Neural cell (in vitro differentiated cells): ENCODE measurements around the gene LYG1. TPM values are rescaled to one million over a fixed set of nuclear protein-coding genes. Genes with fewer than 3 reads are reported as not detected.

Experiments used
- H2AFZ ChIP-seq: fragments of 200-600, 300-800 bp; sonication (generic), shearing (Covaris generic); 2 replicates; pipeline ENCODE4 v1.6.0; 2014; ENCODE audit warnings: low read depth, mild to moderate bottlenecking, antibody characterized with exemption, low read length, moderate library complexity
- H3F3A ChIP-seq: fragments of 200-600 bp; shearing (Covaris generic); 2 replicates; pipeline ENCODE4 v1.6.1; 2016; ENCODE audit warnings: mild to moderate bottlenecking, moderate library complexity, mixed read lengths, antibody characterized with exemption, low read length; ENCODE audit not compliant: insufficient read depth, poor library complexity, severe bottlenecking
- H3K27ac ChIP-seq: fragments of 200-600, 300-800 bp; sonication (generic), shearing (Covaris generic); 2 replicates; pipeline ENCODE4 v1.5.1; 2014; ENCODE audit warnings: mild to moderate bottlenecking, low read length, moderate library complexity
- H3K27me3 ChIP-seq: fragments of 300-800, 200-600 bp; sonication (generic), shearing (Covaris generic); 2 replicates; pipeline ENCODE4 v1.6.0; 2014; ENCODE audit warnings: mild to moderate bottlenecking, low read depth, low read length, moderate library complexity; ENCODE audit not compliant: insufficient read depth
- H3K36me3 ChIP-seq: fragments of 300-800, 200-600 bp; sonication (generic), shearing (Covaris generic); 2 replicates; pipeline ENCODE4 v1.5.1; 2014; ENCODE audit warnings: mild to moderate bottlenecking, antibody characterized with exemption, low read length, moderate library complexity; ENCODE audit not compliant: insufficient read depth
- H3K4me2 ChIP-seq: fragments of 300-800, 200-600 bp; sonication (generic), shearing (Covaris generic); 2 replicates; pipeline ENCODE4 v1.6.0; 2014; ENCODE audit warnings: mild to moderate bottlenecking, low read length
- H3K4me3 ChIP-seq: fragments of 300-800, 200-600 bp; sonication (generic), shearing (Covaris generic); 2 replicates; pipeline ENCODE4 v1.5.1; 2014; ENCODE audit warnings: mild to moderate bottlenecking, low read length, moderate library complexity
- H3K79me2 ChIP-seq: fragments of 200-600 bp; shearing (Covaris generic); replicated peaks from 2 replicates; pipeline ENCODE4 v1.6.0; 2014; ENCODE audit warnings: mild to moderate bottlenecking, low read length, moderate library complexity; ENCODE audit not compliant: insufficient read depth
- H3K9ac ChIP-seq: fragments of 300-800, 200-600 bp; sonication (generic), shearing (Covaris generic); 2 replicates; pipeline ENCODE4 v1.6.1; 2016; ENCODE audit warnings: mild to moderate bottlenecking, low read length, mixed read lengths
- H3K9me2 ChIP-seq: fragments of 200-600 bp; shearing (Covaris generic); 2 replicates; pipeline ENCODE4 v1.6.1; 2016; ENCODE audit warnings: mild to moderate bottlenecking, low read length, mixed read lengths; ENCODE audit not compliant: insufficient read depth
- H3K9me3 ChIP-seq: fragments of 200-600, 300-800 bp; sonication (generic), shearing (Covaris generic); 2 replicates; pipeline ENCODE4 v1.6.1; 2016; ENCODE audit warnings: mild to moderate bottlenecking, mixed run types, low read length, moderate library complexity, mixed read lengths
- H4K20me1 ChIP-seq: fragments of 200-600 bp; shearing (Covaris generic); 2 replicates; pipeline ENCODE4 v1.6.1; 2016; ENCODE audit warnings: mild to moderate bottlenecking, mixed run types; ENCODE audit not compliant: insufficient read depth
- CTCF ChIP-seq: fragments of 450-650 bp; IDR thresholded peaks from 2 replicates; pipeline ENCODE4 v1.5.1; 2014; ENCODE audit warnings: antibody characterized with exemption, mild to moderate bottlenecking, moderate library complexity; ENCODE audit not compliant: poor library complexity, severe bottlenecking
- EP300 ChIP-seq: fragments of 450-650 bp; conservative IDR thresholded peaks from 2 replicates; pipeline ENCODE4 v1.6.1; 2014; ENCODE audit warnings: antibody characterized with exemption, mild to moderate bottlenecking, moderate library complexity; ENCODE audit not compliant: poor library complexity, severe bottlenecking
- EZH2 ChIP-seq: fragments of 200-600, 300-800 bp; shearing (Covaris generic), sonication (generic); IDR thresholded peaks from 2 replicates; pipeline ENCODE4 v1.6.1; 2014; ENCODE audit warnings: antibody characterized with exemption, low read length, borderline replicate concordance, mild to moderate bottlenecking; ENCODE audit not compliant: insufficient read depth, poor library complexity, severe bottlenecking
- MXI1 ChIP-seq: fragments of 450-650 bp; conservative IDR thresholded peaks from 2 replicates; pipeline ENCODE4 v1.6.1; 2014; ENCODE audit warnings: antibody characterized with exemption, mild to moderate bottlenecking; ENCODE audit not compliant: poor library complexity, severe bottlenecking
- POLR2AphosphoS5 ChIP-seq: IDR thresholded peaks from 2 replicates; pipeline ENCODE4 v1.6.1; 2012
- RAD21 ChIP-seq: fragments of 450-650 bp; conservative IDR thresholded peaks from 2 replicates; pipeline ENCODE4 v1.6.1; 2014; ENCODE audit warnings: antibody characterized with exemption, mild to moderate bottlenecking, moderate library complexity
- REST ChIP-seq: IDR thresholded peaks from 2 replicates; pipeline ENCODE4 v1.6.1; 2012; ENCODE audit warnings: borderline replicate concordance
- SMC3 ChIP-seq: fragments of 450-650 bp; conservative IDR thresholded peaks from 2 replicates; pipeline ENCODE4 v1.6.1; 2014; ENCODE audit warnings: antibody characterized with exemption, mild to moderate bottlenecking, moderate library complexity; ENCODE audit not compliant: poor library complexity
- TAF1 ChIP-seq: IDR thresholded peaks from 2 replicates; pipeline ENCODE4 v1.6.1; 2012; ENCODE audit warnings: low read depth
- polyA plus RNA-seq: library from polyadenylated mRNA; depleted of rRNA; stranded (reverse); fragments of >200 nt; gene quantifications from 2 replicates; pipeline ENCODE4 v1.2.3, GENCODE V29; 2014

Gene LYG1
- polyA plus RNA-seq, 1 donor from 2014 or later: 2.8 TPM

- Histone ChIP-seq H3K4me2 (no peak overlapping the region), H4K20me1 (no peaks in the 10 kb centered on the region), H3K79me2 (peaks cover 48% of the 10 kb centered on the region), H3K36me3 (no peaks in the 10 kb centered on the region), H2AFZ (no peak overlapping the region), H3K9me2 (no peaks in the 10 kb centered on the region), H3K27me3 (no peaks in the 10 kb centered on the region), H3K27ac (no peak overlapping the region), H3F3A (peaks cover 3% of the 10 kb centered on the region), H3K4me3 (no peak overlapping the region), H3K9me3 (no peaks in the 10 kb centered on the region), H3K9ac (no peak overlapping the region)
- no peak for TF ChIP-seq REST
- TF ChIP-seq EP300: no peak
- TF ChIP-seq SMC3: no peak
- no peak for TF ChIP-seq EZH2
- no peak for TF ChIP-seq MXI1
- TF ChIP-seq CTCF: no peak
- TF ChIP-seq TAF1: no peak
- TF ChIP-seq RAD21: no peak
- no peak for TF ChIP-seq POLR2AphosphoS5
These were observed 39.8 kb upstream of the LYG1 start for GRCh38 chr2:99340669-99341236.

DNA sequence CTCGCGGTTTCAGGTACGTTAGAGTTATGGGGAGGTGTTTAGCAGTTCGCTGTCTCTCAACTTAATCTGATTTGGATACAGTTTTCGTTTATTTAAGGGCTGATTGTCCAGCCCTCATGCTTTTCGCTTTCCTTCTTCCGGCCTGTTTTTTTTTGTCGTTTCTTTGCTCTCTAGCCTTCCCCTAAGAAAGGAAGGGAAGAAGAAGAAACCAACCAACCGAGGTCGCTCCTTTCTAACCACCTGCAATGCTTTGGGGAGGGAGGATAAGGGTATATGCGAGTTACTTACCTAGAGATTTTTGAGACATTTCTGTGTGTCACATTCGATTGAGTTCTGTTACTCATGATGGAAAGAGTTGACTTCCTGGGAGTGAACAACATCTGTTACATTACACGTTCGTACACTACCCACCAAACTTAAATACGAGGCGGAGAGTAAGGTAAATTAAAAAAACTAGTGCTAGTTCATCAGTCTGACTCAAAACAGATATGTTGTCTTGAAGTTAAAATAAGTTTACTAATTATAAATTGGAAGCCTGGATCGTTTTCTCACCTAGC lies 37.1 kb upstream of the LYG1 start:
- Histone ChIP-seq H3K27me3 (no peaks in the 10 kb centered on the region), H3F3A (peaks cover 3% of the 10 kb centered on the region), H3K4me3 (peak overlapping the region; percentile 96), H3K9me2 (no peaks in the 10 kb centered on the region), H3K9ac (peak overlapping the region; percentile 66), H3K9me3 (no peaks in the 10 kb centered on the region), H3K79me2 (peaks cover 56% of the 10 kb centered on the region), H3K4me2 (peak overlapping the region; percentile 40), H3K36me3 (no peaks in the 10 kb centered on the region), H2AFZ (no peak overlapping the region), H3K27ac (peak overlapping the region; percentile 83), H4K20me1 (no peaks in the 10 kb centered on the region)
- TF ChIP-seq RAD21 (no peak), POLR2AphosphoS5 (no peak), CTCF (no peak), TAF1 (no peak), EP300 (no peak), EZH2 (no peak)
